H54 (cell line): ENCODE measurements around the gene CDC25B.

Experiments
- DNase-seq: peaks from one replicate; pipeline ENCODE4 v3.0.0; 2011; ENCODE audit warnings: low spot score, mixed read lengths; ENCODE audit not compliant: insufficient read length
- FAIRE-seq: peaks from 3 replicates; lab custom pipeline; 2011; peaks lifted over from hg19 to GRCh38; lab: Jason Lieb, UNC
- POLR2A ChIP-seq: IDR thresholded peaks from 2 replicates; pipeline ENCODE4 v1.6.1; 2011; ENCODE audit warnings: low read depth, mild to moderate bottlenecking, low read length

Gene CDC25B

GRCh38 chr20:3795511-3796468, at the start of gene CDC25B:
TSS of gene CDC25B (plus strand) at chr20:3796310. CDS start at chr20:3796532, 222 bp downstream.
- peak; percentile 79 for TF ChIP-seq POLR2A
- FAIRE-seq (no peak), DNase-seq (peak; percentile 89)

DNA sequence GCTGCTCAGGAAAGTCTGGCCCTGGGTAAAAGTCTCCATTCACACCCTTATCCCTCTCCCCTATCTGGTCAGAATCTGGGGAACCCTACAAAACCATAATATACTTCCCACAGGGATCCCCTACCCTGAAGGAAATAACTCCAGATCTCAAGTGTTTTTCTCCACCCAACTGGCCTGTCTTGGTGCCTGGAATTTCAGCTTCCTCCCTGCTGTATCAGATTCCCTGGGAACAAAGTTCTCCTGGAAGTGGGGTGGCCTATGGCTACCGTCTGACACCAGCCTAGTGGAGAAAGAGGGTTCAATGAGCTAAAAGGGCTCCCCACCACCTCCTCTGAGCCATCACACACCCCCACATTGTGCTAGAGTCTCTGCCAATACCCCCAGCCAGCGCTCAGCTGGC, 48.6 kb upstream of the CDC25B start:
- DNase-seq: no peak
- TF ChIP-seq POLR2A: no peak
- no peak for FAIRE-seq

DNA sequence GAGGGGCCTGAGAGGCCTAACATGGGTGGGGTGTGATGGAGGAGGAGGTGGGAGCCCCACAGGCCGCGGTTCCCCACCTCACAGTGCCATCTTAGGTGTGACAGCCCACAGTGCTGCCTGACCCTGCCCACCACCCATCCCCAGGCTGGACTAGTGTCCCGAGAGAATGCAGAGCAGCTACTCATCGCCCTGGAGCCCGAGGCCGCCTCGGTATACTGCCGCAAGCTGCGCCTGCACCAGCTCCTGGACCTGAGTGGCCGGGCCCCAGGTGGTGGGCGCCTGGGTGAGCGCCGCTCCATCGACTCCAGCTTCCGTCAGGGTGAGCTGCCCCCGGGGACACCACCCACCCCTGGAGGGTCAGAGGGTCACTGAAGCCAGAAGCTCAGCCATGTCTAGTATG, 48.0 kb upstream of the CDC25B start:
- DNase-seq (no peak), FAIRE-seq (no peak)
- TF ChIP-seq POLR2A: no peak

GRCh38 chr20:3749087-3749688, 46.9 kb upstream of the CDC25B start:
- DNase-seq: no peak
- no peak for FAIRE-seq
- TF ChIP-seq POLR2A: no peak

DNA sequence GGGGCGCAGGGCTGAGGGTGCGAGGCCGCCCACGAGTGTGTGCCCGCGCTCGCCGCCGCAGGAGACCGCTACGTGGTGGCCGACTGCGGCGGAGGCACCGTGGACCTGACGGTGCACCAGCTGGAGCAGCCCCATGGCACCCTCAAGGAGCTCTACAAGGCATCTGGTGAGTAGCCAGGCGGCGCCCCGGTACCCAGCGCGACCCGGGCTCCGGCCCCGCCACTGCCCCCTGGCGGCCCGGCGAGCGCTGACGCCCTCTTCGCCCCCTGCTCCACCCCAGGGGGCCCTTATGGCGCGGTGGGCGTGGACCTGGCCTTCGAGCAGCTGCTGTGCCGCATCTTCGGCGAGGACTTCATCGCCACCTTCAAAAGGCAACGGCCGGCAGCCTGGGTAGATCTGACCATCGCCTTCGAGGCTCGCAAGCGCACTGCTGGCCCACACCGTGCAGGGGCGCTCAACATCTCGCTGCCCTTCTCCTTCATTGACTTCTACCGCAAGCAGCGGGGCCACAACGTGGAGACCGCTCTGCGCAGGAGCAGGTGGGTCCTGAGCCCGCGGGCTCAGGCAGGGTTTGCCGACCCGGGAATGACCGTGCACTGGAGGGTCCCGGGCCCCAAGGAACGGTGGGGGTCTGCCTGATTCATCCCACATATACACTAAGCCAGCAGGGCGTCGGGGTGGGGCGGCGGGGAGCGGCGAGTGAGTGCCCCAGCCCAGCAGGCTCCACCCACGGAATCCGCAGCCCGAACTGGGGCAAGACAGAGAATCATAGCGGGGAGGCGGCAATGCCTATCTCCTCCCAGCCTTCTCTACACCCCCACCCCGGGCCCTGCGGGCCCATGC, 46.2 kb upstream of the CDC25B start:
- DNase-seq (peak; percentile 54), FAIRE-seq (no peak)
- TF ChIP-seq POLR2A: no peak

GRCh38 chr20:3751305-3751674, 44.8 kb upstream of the CDC25B start:
- TF ChIP-seq POLR2A: no peak
- DNase-seq: no peak
- FAIRE-seq: no peak

DNA sequence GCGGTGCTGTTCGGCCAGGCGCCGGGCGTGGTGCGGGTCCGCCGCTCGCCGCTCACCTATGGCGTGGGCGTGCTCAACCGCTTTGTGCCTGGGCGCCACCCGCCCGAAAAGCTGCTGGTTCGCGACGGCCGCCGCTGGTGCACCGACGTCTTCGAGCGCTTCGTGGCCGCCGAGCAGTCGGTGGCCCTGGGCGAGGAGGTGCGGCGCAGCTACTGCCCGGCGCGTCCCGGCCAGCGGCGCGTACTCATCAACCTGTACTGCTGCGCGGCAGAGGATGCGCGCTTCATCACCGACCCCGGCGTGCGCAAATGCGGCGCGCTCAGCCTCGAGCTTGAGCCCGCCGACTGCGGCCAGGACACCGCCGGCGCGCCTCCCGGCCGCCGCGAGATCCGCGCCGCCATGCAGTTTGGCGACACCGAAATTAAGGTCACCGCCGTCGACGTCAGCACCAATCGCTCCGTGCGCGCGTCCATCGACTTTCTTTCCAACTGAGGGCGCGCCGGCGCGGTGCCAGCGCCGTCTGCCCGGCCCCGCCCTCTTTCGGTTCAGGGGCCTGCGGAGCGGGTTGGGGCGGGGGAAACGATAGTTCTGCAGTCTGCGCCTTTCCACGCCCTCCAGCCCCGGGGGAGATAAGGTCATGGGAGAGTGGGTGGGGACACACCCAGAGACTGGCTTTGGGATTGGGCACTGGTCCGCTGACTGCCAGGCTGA, 44.3 kb upstream of the CDC25B start:
- DNase-seq (no peak), FAIRE-seq (no peak)
- no peak for TF ChIP-seq POLR2A

DNA sequence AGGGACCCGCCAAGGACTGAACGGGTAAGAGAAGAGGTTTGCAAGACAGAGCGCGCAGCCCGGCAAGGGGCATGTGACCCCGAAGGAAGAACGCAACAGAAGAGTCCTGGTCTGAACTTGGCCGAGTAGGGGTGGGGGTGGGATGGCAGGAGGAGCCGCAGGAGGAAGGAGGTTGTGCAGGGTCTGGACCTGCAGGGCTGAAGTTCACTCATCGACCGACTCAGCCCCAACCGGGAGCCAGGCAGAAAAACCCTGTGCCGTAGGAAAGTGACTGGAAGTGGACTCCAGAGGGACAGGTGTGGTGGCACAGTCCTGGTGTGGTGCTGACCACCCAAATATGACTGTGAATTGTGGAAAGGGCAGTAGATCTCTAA, 43.7 kb upstream of the CDC25B start:
- TF ChIP-seq POLR2A: no peak
- DNase-seq (no peak), FAIRE-seq (no peak)

DNA sequence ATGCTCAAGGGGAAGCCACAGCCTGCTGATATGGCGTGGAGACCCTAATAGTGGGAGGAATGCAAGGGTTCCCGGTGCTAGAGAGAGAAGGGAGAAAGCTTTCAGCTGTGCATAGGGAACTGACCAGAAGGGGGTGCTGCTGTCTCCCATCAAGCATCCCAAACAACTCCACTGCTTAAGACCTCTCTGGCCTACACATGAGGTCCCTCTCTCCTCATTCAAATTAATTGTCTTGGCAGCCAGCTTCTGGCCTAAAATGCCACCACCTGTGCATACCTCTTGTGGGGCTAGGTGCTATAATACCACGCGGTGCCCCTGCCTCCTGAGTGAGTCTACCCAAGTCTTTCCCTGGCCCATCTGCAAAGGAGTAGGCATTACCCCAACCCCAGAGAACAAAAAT, 43.0 kb upstream of the CDC25B start:
- TF ChIP-seq POLR2A: no peak
- FAIRE-seq (no peak), DNase-seq (peak; percentile 85)

GRCh38 chr20:3753501-3754275, 42.4 kb upstream of the CDC25B start:
- TF ChIP-seq POLR2A: no peak
- no peak for FAIRE-seq
- no peak for DNase-seq

GRCh38 chr20:3754276-3754630, 41.9 kb upstream of the CDC25B start:
- FAIRE-seq (no peak), DNase-seq (no peak)
- no peak for TF ChIP-seq POLR2A

- no peak for TF ChIP-seq POLR2A
- FAIRE-seq (no peak), DNase-seq (no peak)
Observed at GRCh38 chr20:3755269-3755668, 40.8 kb upstream of the CDC25B start.
